Nucleus accumbens (tissue), 56 donors: ENCODE measurements around the gene RPTOR.
"Not testable (repeated sequence)": the region's sequence is repeated elsewhere in the genome, so short reads cannot be mapped to it uniquely, and the experiment has no call there.

ENCODE experiments used
- DNase-seq, 56 donors: peaks; one replicate each; lab custom pipeline; 2025; lab: John Stamatoyannopoulos, UW

Gene RPTOR

DNA sequence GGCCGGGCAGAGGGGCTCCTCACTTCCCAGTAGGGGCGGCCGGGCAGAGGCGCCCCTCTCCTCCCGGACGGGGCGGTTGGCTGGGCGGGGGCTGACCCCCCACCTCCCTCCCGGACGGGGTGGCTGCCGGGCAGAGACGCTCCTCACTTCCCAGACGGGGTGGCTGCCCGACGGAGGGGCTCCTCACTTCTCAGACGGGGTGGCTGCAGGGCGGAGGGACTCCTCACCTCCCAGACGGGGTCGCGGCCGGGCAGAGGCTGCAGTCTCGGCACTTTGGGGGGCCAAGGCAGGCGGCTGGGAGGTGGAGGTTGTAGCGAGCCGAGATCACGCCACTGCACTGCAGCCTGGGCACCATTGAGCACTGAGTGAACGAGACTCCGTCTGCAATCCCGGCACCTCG is 7.3 kb upstream of the RPTOR start:
- not testable (repeated sequence) for DNase-seq

DNA sequence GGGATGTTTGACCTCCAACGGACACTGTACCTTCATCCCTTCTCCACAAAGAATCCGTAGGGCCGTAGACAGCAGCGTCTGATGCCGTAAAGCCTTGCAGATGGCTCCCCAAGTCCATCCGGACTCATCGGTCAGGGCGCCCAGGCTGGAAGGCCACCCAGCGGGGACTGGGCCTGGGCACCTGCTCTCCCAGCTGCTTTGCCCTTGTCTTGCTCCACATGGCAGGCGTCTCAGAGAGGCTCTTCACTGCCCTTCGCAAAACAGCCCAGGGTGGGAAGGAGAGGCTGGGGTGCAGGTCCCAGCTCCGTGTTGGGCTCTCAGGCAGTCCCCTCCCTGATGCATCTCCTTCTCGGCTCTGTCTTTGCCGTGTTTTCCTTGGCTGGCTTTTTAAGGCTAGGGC is 6.2 kb upstream of the RPTOR start:
- DNase-seq = no peak

GRCh38 chr17:80539022-80539641 is 5.5 kb upstream of the RPTOR start:
- peak in 1 of 56 donors; percentile 25 for DNase-seq

DNA sequence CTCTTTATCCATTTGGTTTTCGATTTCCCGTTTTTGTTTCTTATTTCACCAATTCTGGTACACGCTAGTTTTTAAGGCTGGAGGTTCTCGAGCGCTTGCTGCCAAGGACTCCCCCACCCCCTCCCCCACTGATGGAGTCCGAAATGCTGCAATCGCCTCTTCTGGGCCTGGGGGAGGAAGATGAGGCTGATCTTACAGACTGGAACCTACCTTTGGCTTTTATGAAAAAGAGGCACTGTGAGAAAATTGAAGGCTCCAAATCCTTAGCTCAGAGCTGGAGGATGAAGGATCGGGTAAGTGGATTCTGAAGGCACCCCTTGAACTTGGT is 825 bp downstream of the RPTOR start:
- peak in 1 of 56 donors; percentile 4 for DNase-seq

DNA sequence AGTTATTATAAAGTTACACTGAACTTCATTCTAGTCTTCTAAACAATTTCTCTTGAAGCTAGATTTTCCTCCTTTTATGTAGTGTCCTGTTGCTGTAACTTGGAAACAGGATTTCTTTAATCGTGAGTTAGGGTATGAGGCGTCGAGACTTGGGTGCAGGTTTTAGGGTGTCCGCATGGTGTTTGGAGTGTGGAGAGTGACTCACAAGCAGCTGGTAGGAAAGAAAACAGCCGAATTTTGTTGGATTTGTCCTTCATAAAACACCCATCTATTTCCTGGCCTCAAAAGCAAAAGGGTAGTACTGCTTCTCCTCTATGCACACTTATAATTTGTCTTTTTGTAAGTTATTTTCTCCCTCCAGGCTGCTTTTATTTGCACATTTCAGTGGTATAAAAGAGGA is 1.6 kb downstream of the RPTOR start:
- no peak for DNase-seq

GRCh38 chr17:80552523-80552922 is 7.9 kb downstream of the RPTOR start:
- no peak for DNase-seq

- no peak for DNase-seq
Observed at GRCh38 chr17:80555266-80555665, 10.6 kb downstream of the RPTOR start.

DNA sequence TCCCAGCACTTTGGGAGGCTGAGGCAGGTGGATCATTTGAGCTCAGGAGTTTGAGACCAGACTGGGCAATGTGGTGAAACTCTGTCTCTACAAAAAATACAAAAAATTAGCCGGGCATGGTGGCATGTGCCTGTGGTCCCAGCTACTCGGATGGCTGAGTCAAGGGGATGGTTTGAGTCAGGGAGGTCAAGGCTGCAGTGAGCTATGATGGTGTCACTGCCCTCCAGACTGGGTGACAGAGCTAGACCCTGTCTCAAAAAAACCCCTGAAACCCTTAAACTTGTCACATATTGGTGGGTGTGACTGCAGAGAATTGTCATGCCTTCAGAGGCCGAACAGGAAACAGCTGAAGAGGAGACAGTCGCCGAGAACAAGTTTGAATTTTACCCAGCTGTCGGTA is 13.4 kb downstream of the RPTOR start:
- DNase-seq = no peak

DNA sequence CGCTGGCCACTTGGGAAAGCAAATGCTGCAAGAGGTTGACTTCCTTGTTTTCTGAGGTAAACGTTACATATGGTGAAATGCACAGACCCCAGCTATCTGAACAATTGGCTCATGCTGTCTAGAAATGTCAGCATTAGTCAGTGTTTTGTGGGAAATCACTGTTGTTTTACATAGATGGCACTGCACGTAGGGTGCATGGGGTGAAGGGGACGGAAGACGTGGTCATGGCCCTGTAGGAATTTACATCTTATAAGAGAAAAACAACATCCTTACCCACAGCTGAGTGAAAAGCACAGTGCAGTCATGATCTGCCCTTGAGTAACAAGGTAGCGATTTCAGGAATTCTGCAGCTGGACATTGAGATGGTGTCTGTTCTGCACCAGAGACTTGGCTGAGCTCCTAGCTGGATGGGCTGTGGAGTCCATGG is 15.2 kb downstream of the RPTOR start:
- DNase-seq = no peak

GRCh38 chr17:80561541-80562114 is 17.0 kb downstream of the RPTOR start:
- DNase-seq = no peak

GRCh38 chr17:80564545-80564944 is 19.9 kb downstream of the RPTOR start:
- DNase-seq = no peak

GRCh38 chr17:80565343-80566053 is 20.9 kb downstream of the RPTOR start:
- no peak for DNase-seq

DNA sequence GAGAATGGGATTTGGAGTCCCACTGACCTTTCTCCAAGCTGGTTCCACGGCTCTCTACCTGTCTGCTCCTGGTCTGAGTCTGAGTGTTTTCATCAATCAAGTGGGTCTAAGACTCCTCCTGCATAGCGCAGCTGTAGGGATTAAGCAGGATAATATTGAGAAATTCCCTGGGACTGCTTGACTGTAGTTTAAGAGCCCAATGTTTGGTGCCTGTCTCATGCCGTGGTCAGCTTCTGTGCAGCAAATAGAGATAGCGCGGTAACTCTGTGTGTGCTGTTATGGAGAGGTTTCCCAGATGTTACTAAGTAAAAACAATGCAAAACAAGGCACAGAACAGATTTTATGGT is 21.4 kb downstream of the RPTOR start:
- DNase-seq = no peak

DNA sequence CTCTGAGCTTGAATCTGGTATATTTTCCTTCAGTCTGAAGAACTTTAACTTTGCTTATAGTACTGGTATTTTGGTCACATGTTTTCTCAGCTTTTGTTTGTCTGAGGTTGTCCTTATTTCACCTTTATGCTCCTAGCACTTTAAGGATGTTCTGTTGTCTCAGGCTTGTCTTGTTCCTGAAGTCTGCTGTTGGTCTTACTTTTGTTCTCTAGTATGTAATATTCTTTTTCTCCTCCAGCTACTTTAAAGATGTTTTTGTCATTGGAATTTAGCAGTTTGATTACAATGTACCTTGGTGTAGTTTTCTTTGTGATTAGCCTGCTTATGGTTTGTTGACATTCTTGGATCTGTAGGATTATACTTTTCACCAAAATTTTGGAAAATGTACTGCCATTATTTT is 23.6 kb downstream of the RPTOR start:
- no peak for DNase-seq

- no peak for DNase-seq
Observed at GRCh38 chr17:80569924-80570323, 25.3 kb downstream of the RPTOR start.

DNA sequence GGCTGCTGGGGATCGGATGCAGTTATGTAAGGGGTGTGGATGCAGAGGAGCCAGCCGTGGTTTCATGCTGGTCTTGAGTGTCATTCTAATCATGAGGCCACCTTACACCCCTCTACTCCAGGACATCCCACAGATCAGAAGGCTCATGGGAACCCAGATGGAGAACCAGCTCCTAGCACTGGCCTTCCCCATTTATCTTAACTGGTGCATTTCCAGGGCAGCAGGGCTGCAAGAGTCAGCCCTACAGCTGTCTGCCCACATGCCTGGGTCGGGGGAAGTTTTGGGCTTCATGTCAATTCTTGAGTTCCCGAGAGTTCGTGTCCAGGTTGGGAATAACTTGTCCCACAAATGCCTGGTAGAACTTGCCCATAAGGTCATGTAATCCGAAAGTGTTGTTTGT is 29.1 kb downstream of the RPTOR start:
- no peak for DNase-seq

DNA sequence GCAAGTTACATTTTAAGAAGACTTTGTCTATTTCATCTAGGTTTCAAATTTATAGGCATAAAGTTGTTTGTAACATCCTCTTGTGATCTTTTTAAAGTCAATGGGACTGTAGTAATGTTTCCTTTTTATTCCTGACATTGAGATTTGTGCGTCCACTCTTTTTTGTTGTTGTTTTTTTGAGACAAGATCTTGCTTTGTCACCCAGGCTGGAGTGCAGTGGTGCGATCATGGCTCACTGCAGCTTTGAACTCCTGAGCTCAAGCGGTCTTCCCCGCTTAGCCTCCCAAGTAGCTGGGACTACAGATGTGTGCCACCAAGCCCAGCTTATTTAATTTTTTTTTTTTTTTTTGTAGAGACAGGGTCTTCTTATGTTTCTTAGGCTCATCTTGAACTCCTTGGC is 29.9 kb downstream of the RPTOR start:
- DNase-seq = no peak

GRCh38 chr17:80575057-80575875 is 30.6 kb downstream of the RPTOR start:
- DNase-seq = peak in 35 of 56 donors; percentile 0 to 72 (median 19)

DNA sequence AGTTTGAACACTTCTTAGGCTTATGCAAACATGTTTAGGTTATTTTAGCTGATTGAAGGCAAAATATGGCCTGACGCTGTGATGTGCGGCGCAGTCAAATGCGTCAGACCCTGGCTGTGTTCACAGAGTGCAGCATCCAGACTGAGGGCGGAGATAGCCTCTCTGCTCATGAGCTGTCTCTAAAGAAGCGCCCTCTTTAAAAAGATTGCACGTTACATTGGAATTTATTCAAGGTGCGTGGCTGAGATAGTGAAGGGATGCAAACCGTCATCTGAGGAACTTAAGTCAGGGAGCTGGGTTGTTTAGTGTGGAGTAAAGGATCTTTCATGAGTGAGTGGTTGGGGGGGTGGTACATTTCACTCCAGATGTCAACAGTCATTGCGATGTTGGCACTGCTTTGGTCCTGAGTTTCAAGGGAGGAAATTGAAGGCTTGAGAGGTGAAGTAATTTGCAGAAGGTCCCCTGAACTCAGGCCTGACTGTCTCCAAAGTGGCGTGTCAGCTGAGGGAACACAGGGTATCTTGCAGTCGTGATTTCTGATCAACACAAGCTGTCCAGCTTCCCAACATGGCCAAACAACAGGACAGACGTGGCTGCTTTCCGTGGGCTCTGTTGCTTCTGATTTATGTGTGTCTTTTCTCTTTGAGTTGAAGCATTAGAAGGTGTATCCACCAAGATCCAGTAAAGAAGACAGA is 33.4 kb downstream of the RPTOR start:
- DNase-seq = no peak

- DNase-seq = not testable (repeated sequence)
Observed at GRCh38 chr17:80578668-80579388, 34.2 kb downstream of the RPTOR start.
